IMR-90 (cell line): Measurements from ENCODE around the gene MAGI2.

ENCODE experiments used
- BHLHE40 ChIP-seq: fragments of 150-350 bp; IDR thresholded peaks from 2 replicates; pipeline ENCODE4 v1.6.1; 2016; ENCODE audit warnings: mild to moderate bottlenecking, low read depth, low read length
- CHD1 ChIP-seq: IDR thresholded peaks from 2 replicates; pipeline ENCODE4 v1.6.1; 2012; ENCODE audit warnings: low read depth, low read length, improper control_type of control experiment
- CTCF ChIP-seq: conservative IDR thresholded peaks from 2 replicates; pipeline ENCODE4 v1.5.1; 2012; ENCODE audit warnings: mild to moderate bottlenecking, low read depth, low read length, improper control_type of control experiment
- ELK1 ChIP-seq: fragments of 150-350 bp; IDR thresholded peaks from 2 replicates; pipeline ENCODE4 v1.6.1; 2016; ENCODE audit warnings: low read depth, mild to moderate bottlenecking, low read length, moderate library complexity, borderline replicate concordance
- FOS ChIP-seq: fragments of 150-350 bp; IDR thresholded peaks from 2 replicates; pipeline ENCODE4 v1.6.1; 2016; ENCODE audit warnings: low read depth, low read length
- MXI1 ChIP-seq: IDR thresholded peaks from 2 replicates; pipeline ENCODE4 v1.6.1; 2012; ENCODE audit warnings: low read depth, mild to moderate bottlenecking, low read length, moderate library complexity, borderline replicate concordance
- POLR2A ChIP-seq: IDR thresholded peaks from 2 replicates; pipeline ENCODE4 v1.6.1; 2012; ENCODE audit warnings: mild to moderate bottlenecking, low read depth, low read length
- SMC3 ChIP-seq: fragments of 150-350 bp; IDR thresholded peaks from 2 replicates; pipeline ENCODE4 v1.6.1; 2016; ENCODE audit warnings: low read depth, mild to moderate bottlenecking, antibody characterized with exemption, low read length, moderate library complexity

GRCh38 chr7:78565784-78566183, 887.7 kb downstream of the MAGI2 start:
- TF ChIP-seq CHD1 (no peak), CTCF (no peak), POLR2A (no peak), FOS (no peak), MXI1 (no peak), SMC3 (no peak), ELK1 (no peak), BHLHE40 (no peak)
